ENCODE measurements around the gene PACC1. TPM values are rescaled to one million over a fixed set of nuclear protein-coding genes. Genes with fewer than 3 reads are reported as not detected.

Gene PACC1
- total RNA-seq, 1 experiment from 2014 or later: 17.8 TPM

DNA sequence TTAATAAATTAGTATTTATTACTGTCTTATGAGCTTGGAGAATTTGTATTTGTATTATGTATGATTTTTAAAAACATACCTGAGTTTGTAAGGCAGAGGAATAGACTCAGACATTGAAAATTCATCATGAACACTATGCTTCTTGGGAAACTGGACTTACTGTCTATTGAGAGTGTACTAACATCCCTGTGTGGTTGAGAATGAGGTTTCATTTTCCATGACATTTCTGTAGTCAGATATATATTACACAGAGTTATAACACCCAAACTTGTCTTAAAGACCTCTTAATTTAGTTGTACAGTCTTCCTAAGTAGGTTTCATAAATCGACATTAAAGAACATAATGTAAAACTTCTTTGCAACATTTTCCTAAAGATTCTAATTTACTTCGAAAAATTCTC, 99.5 kb downstream of the PACC1 start:
- TF ChIP-seq, protein P1, sequence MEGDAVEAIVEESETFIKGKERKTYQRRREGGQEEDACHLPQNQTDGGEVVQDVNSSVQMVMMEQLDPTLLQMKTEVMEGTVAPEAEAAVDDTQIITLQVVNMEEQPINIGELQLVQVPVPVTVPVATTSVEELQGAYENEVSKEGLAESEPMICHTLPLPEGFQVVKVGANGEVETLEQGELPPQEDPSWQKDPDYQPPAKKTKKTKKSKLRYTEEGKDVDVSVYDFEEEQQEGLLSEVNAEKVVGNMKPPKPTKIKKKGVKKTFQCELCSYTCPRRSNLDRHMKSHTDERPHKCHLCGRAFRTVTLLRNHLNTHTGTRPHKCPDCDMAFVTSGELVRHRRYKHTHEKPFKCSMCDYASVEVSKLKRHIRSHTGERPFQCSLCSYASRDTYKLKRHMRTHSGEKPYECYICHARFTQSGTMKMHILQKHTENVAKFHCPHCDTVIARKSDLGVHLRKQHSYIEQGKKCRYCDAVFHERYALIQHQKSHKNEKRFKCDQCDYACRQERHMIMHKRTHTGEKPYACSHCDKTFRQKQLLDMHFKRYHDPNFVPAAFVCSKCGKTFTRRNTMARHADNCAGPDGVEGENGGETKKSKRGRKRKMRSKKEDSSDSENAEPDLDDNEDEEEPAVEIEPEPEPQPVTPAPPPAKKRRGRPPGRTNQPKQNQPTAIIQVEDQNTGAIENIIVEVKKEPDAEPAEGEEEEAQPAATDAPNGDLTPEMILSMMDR (IDR thresholded peaks at IDR 0.05; ENCODE audit: unreplicated experiment): no peak
- DNase-seq: no peak
- no peak overlapping the region for H3K27ac Mint-ChIP-seq (ENCODE audit: unreplicated experiment)
- intact Hi-C loops (cut with micrococcal nuclease; ENCODE audit: unreplicated experiment): loop anchor here (1.0 kb wide), 1 partner anchor 245 kb away; no protein-coding TSS in a partner anchor
- no TSS peak for BruUV-seq (replicated peaks)
- H3K36me3 Mint-ChIP-seq (ENCODE audit: insufficient read depth, unreplicated experiment): peaks cover 1% of the 10 kb centered on the region
- H3K9me3 Mint-ChIP-seq (ENCODE audit: low read depth, unreplicated experiment): no peaks in the 10 kb centered on the region
- H3K4me1 Mint-ChIP-seq (ENCODE audit: low read depth, unreplicated experiment): peaks cover 13% of the 10 kb centered on the region
- no peaks in the 10 kb centered on the region for H3K27me3 Mint-ChIP-seq (ENCODE audit: unreplicated experiment)
- CTCF ChIA-PET: no interaction called here
- H3K4me3 Mint-ChIP-seq (ENCODE audit: low read depth, unreplicated experiment): no peak overlapping the region

Other genes with a start within 250 kb of the PACC1 start
- gene PPP2R5A, start 129.5 kb downstream of the PACC1 start, total RNA-seq (2022): 42.9 and 45.2 TPM in 2 replicates
- gene NENF, start 18.0 kb upstream of the PACC1 start, total RNA-seq (2022): 45.1 and 45.3 TPM in 2 replicates
- 11.1 and 13.0 TPM in 2 replicates for gene ATF3, start 193.9 kb upstream of the PACC1 start, total RNA-seq (2022)